NB4 (cell line): Measurements from ENCODE around the gene ATXN1.

Source experiments
- CTCF ChIP-seq: IDR thresholded peaks from one replicate; pipeline ENCODE4 v1.5.1; 2012; ENCODE audit warnings: low read depth, low read length
- MAX ChIP-seq: IDR thresholded peaks from 2 replicates; pipeline ENCODE4 v1.6.1; 2011; ENCODE audit warnings: low read depth, low read length
- MYC ChIP-seq: IDR thresholded peaks from 2 replicates; pipeline ENCODE4 v1.6.1; 2011; ENCODE audit warnings: low read depth, low read length
- POLR2A ChIP-seq: IDR thresholded peaks from 2 replicates; pipeline ENCODE4 v1.6.1; 2011; ENCODE audit warnings: mild to moderate bottlenecking; ENCODE audit not compliant: insufficient read length; ENCODE audit errors: extremely low read depth

GRCh38 chr6:16690608-16691142 is 70.6 kb downstream of the ATXN1 start:
- TF ChIP-seq POLR2A (no peak), CTCF (no peak), MYC (no peak), MAX (no peak)
